Coronary artery (tissue), 2 donors: ENCODE measurements around the gene AP1S3.

Experiments used
- DNase-seq: peaks from one replicate; pipeline ENCODE4 v3.0.0-alpha.2; 2017; ENCODE audit warnings: low spot score
- H3K27ac ChIP-seq, 2 donors: fragments of 200-600 bp; sonication (generic); one replicate each; pipeline ENCODE4 v1.5.1; 2016 to 2019
- H3K4me3 ChIP-seq: fragments of 200-600 bp; sonication (generic); 2 replicates; pipeline ENCODE4 v1.5.1; 2016; ENCODE audit warnings: mild to moderate bottlenecking, moderate library complexity
- CTCF ChIP-seq: fragments of 200-600 bp; sonication (generic); IDR thresholded peaks from one replicate; pipeline ENCODE4 v1.5.1; 2019; ENCODE audit warnings: antibody characterized with exemption

AP1S3 gene

GRCh38 chr2:223735035-223735640 is 102.2 kb downstream of the AP1S3 start:
- no peak for TF ChIP-seq CTCF
- Histone ChIP-seq H3K4me3 (no peak overlapping the region), H3K27ac (peak overlapping the region in 1 of 2 donors; percentile 40)
- DNase-seq, result no peak

GRCh38 chr2:223734346-223734745 is 103.0 kb downstream of the AP1S3 start:
- Histone ChIP-seq H3K27ac (peak overlapping the region in 1 of 2 donors; percentile 17), H3K4me3 (no peak overlapping the region)
- no peak for DNase-seq
- no peak for TF ChIP-seq CTCF

GRCh38 chr2:223732346-223732745 is 105.0 kb downstream of the AP1S3 start:
- Histone ChIP-seq H3K27ac (peak overlapping the region; percentile 39 to 68), H3K4me3 (no peak overlapping the region)
- no peak for DNase-seq
- no peak for TF ChIP-seq CTCF

- no peak for TF ChIP-seq CTCF
- peak overlapping the region; percentile 39 to 68 for H3K27ac ChIP-seq
- DNase-seq, result no peak
- H3K4me3 ChIP-seq, result no peak overlapping the region
Observed at GRCh38 chr2:223731503-223731902, 105.9 kb downstream of the AP1S3 start.

GRCh38 chr2:223729781-223730180 is 107.6 kb downstream of the AP1S3 start:
- no peak for DNase-seq
- TF ChIP-seq CTCF, result no peak
- no peak overlapping the region for H3K27ac ChIP-seq
- no peak overlapping the region for H3K4me3 ChIP-seq

GRCh38 chr2:223727562-223727961 is 109.8 kb downstream of the AP1S3 start:
- no peak for DNase-seq
- no peak for TF ChIP-seq CTCF
- Histone ChIP-seq H3K4me3 (no peak overlapping the region), H3K27ac (peak overlapping the region in 1 of 2 donors; percentile 26)
